ENCODE results near the gene LONRF3.

GRCh38 chrX:119028733-119029330 is 54.4 kb downstream of the LONRF3 start:
- TF ChIP-seq CTCF (conservative IDR thresholded peaks at IDR 0.05 in 1 of 2, IDR thresholded peaks at IDR 0.05 in 1 of 2; ENCODE audit: low read depth in 1 of 2, low read length in 2 of 2) (no peak), EZH2 (IDR thresholded peaks at IDR 0.05; ENCODE audit: low read length, missing control alignments) (no peak)
